Type B pancreatic cell (in vitro differentiated cells): ENCODE results near the gene FBXO3. TPM values are rescaled to one million over a fixed set of nuclear protein-coding genes. Genes with fewer than 3 reads are reported as not detected.
A peak's percentile ranks its signal among the peaks of the same experiment; 100 is the strongest.

Source experiments
- DNase-seq: peaks from one replicate; pipeline ENCODE4 v3.0.0; 2021; ENCODE audit warnings: mixed read lengths; ENCODE audit not compliant: unreplicated experiment; ENCODE audit errors: extremely low spot score
- H3K27ac Mint-ChIP-seq: 2 replicates; pipeline ENCODE4 v1.8.0; 2021; ENCODE audit warnings: mild to moderate bottlenecking, mixed read lengths
- H3K27me3 Mint-ChIP-seq: 2 replicates; pipeline ENCODE4 v1.8.0; 2021; ENCODE audit warnings: mixed read lengths
- H3K36me3 Mint-ChIP-seq: 2 replicates; pipeline ENCODE4 v1.8.0; 2021; ENCODE audit warnings: mixed read lengths
- H3K4me1 Mint-ChIP-seq: one replicate; pipeline ENCODE4 v1.8.0; 2021; ENCODE audit warnings: mixed read lengths; ENCODE audit not compliant: unreplicated experiment
- H3K4me3 Mint-ChIP-seq: 2 replicates; pipeline ENCODE4 v1.8.0; 2021; ENCODE audit warnings: mild to moderate bottlenecking, mixed read lengths
- H3K9me3 Mint-ChIP-seq: 2 replicates; pipeline ENCODE4 v1.8.0; 2021; ENCODE audit warnings: mixed read lengths
- CTCF ChIP-seq: fragments of 200-600 bp; sonication (generic); conservative IDR thresholded peaks from 2 replicates; pipeline ENCODE4 v1.5.0; 2021; ENCODE audit warnings: antibody characterized with exemption, mild to moderate bottlenecking
- total RNA-seq: library from RNA; stranded (reverse); gene quantifications from 2 replicates; pipeline ENCODE4 v1.2.1, GENCODE V29; 2021; ENCODE audit warnings: low replicate concordance

The FBXO3 gene
- total RNA-seq, 1 donor from 2014 or later: 29.3 TPM

GRCh38 chr11:33704240-33705002 lies 69.9 kb downstream of the FBXO3 start:
- no peak for DNase-seq
- Mint-ChIP-seq H3K36me3 (peaks cover 10% of the 10 kb centered on the region), H3K4me3 (no peak overlapping the region), H3K4me1 (peaks cover 8% of the 10 kb centered on the region), H3K9me3 (no peaks in the 10 kb centered on the region), H3K27ac (no peak overlapping the region), H3K27me3 (peaks cover under 1% of the 10 kb centered on the region)
- TF ChIP-seq CTCF: peak; percentile 41

GRCh38 chr11:33703788-33704187 lies 70.5 kb downstream of the FBXO3 start:
- Mint-ChIP-seq H3K4me3 (no peak overlapping the region), H3K27me3 (peaks cover 3% of the 10 kb centered on the region), H3K4me1 (peaks cover 8% of the 10 kb centered on the region), H3K36me3 (peaks cover 3% of the 10 kb centered on the region), H3K27ac (no peak overlapping the region), H3K9me3 (no peaks in the 10 kb centered on the region)
- TF ChIP-seq CTCF: no peak
- no peak for DNase-seq

- TF ChIP-seq CTCF: no peak
- Mint-ChIP-seq H3K9me3 (no peaks in the 10 kb centered on the region), H3K4me1 (peaks cover 8% of the 10 kb centered on the region), H3K4me3 (no peak overlapping the region), H3K27me3 (peaks cover 3% of the 10 kb centered on the region), H3K27ac (no peak overlapping the region), H3K36me3 (no peaks in the 10 kb centered on the region)
- no peak for DNase-seq
These were observed 71.1 kb downstream of the FBXO3 start for GRCh38 chr11:33703234-33703633.

- Mint-ChIP-seq H3K9me3 (no peaks in the 10 kb centered on the region), H3K27ac (peak overlapping the region; percentile 94), H3K36me3 (no peaks in the 10 kb centered on the region), H3K4me1 (peaks cover 8% of the 10 kb centered on the region), H3K27me3 (peaks cover 7% of the 10 kb centered on the region), H3K4me3 (peak overlapping the region; percentile 94)
- no peak for DNase-seq
- no peak for TF ChIP-seq CTCF
These were observed 72.8 kb downstream of the FBXO3 start for GRCh38 chr11:33701302-33702230.

GRCh38 chr11:33700502-33701271 lies 73.6 kb downstream of the FBXO3 start, which contains the start of gene C11orf91:
Gene C11orf91, minus strand, starts transcription at chr11:33700826. Its CDS starts 86 bp downstream, at chr11:33700740.
- DNase-seq: peak; percentile 98
- Mint-ChIP-seq H3K4me1 (peaks cover 13% of the 10 kb centered on the region), H3K36me3 (no peaks in the 10 kb centered on the region), H3K27me3 (peaks cover 14% of the 10 kb centered on the region), H3K27ac (peak within 1 kb of the TSS; percentile 94), H3K4me3 (peak within 1 kb of the TSS; percentile 94), H3K9me3 (no peaks in the 10 kb centered on the region)
- no peak for TF ChIP-seq CTCF
